Measurements from ENCODE around the gene EIF4G3. TPM values are rescaled to one million over a fixed set of nuclear protein-coding genes. Genes with fewer than 3 reads are reported as not detected.

The EIF4G3 gene
- total and polyA plus RNA-seq, 9 of the 15 experiments (the other 6 are each of a cell fraction or from before 2014, with no cell fraction given), result 6.7 to 40.5 (median 32.1) TPM

DNA sequence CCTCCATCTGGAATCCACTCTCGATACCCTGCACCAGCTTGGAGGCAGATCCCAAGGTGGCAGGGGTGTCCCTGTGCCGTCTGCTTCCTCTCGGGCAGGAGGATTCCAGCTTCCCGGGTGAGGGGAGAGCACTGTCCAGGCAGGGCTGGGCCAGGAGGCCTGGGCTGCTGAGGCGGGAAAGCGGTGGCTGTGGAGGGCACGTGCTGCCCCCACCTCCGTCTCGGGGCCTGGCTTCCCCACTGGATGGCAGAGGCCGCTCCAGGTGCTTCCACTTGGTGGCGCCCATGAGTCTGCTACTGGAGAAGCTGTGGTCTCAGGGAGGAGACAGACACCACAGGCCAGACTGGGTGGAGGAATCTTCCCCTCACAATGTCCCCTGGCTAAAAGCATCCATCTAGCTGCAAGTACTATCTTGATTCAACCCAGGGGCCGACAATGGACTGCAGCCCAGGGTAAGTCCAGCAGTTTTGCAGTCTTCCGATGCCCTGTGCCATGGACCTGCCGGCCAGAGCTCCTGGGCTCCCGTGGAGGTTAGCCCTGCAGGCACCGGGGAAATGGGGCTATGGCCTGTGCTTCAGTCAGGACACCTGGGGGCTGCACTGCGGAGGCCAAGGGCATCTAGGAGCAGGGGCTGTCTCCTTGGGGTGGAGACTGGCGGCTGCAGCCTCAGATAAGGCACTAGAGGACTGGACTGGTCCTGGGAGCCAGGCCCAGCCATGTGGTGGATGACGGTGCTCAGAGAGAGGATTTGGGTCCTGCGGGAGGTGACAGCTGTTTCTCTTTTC, 41.3 kb upstream of the EIF4G3 start (continued):
- TF ChIP-seq, protein P1, sequence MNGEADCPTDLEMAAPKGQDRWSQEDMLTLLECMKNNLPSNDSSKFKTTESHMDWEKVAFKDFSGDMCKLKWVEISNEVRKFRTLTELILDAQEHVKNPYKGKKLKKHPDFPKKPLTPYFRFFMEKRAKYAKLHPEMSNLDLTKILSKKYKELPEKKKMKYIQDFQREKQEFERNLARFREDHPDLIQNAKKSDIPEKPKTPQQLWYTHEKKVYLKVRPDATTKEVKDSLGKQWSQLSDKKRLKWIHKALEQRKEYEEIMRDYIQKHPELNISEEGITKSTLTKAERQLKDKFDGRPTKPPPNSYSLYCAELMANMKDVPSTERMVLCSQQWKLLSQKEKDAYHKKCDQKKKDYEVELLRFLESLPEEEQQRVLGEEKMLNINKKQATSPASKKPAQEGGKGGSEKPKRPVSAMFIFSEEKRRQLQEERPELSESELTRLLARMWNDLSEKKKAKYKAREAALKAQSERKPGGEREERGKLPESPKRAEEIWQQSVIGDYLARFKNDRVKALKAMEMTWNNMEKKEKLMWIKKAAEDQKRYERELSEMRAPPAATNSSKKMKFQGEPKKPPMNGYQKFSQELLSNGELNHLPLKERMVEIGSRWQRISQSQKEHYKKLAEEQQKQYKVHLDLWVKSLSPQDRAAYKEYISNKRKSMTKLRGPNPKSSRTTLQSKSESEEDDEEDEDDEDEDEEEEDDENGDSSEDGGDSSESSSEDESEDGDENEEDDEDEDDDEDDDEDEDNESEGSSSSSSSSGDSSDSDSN (IDR thresholded peaks at IDR 0.05; ENCODE audit: borderline replicate concordance in 1 of 2, low read depth in 2 of 2, low read length in 2 of 2), result 0 out of 4 replicates have a peak, but pooled peaks of 1 of the 2 experiments have one; percentile 20
- TF ChIP-seq SP2 (IDR thresholded peaks at IDR 0.05; ENCODE audit: extremely low read depth, low read depth, low read length, poor library complexity, severe bottlenecking), result no peak
- no peak for TF ChIP-seq KHSRP (IDR thresholded peaks at IDR 0.05)
- no peak for TF ChIP-seq ARNT (IDR thresholded peaks at IDR 0.05)
- peak in 1 of 2 experiments; percentile 14; a peak in 1 of 4 replicates for TF ChIP-seq KDM1A (IDR thresholded peaks at IDR 0.05)
- TF ChIP-seq, protein P2, sequence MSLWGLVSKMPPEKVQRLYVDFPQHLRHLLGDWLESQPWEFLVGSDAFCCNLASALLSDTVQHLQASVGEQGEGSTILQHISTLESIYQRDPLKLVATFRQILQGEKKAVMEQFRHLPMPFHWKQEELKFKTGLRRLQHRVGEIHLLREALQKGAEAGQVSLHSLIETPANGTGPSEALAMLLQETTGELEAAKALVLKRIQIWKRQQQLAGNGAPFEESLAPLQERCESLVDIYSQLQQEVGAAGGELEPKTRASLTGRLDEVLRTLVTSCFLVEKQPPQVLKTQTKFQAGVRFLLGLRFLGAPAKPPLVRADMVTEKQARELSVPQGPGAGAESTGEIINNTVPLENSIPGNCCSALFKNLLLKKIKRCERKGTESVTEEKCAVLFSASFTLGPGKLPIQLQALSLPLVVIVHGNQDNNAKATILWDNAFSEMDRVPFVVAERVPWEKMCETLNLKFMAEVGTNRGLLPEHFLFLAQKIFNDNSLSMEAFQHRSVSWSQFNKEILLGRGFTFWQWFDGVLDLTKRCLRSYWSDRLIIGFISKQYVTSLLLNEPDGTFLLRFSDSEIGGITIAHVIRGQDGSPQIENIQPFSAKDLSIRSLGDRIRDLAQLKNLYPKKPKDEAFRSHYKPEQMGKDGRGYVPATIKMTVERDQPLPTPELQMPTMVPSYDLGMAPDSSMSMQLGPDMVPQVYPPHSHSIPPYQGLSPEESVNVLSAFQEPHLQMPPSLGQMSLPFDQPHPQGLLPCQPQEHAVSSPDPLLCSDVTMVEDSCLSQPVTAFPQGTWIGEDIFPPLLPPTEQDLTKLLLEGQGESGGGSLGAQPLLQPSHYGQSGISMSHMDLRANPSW (CRISPR knock-in tag; IDR thresholded peaks at IDR 0.05), result no peak
- no peak for TF ChIP-seq TAF1 (IDR thresholded peaks at IDR 0.05; ENCODE audit: control insufficient read depth, extremely low read depth, insufficient read depth, low read length, severe bottlenecking)
- TF ChIP-seq U2AF2 (optimal IDR thresholded peaks at IDR 0.05; ENCODE audit: low read depth, low read length), result no peak
- TF ChIP-seq KDM2B (CRISPR knock-in tag; IDR thresholded peaks at IDR 0.05), result no peak
- TF ChIP-seq CHD4 (IDR thresholded peaks at IDR 0.05; ENCODE audit: insufficient read depth, insufficient replicate concordance, low read depth, low read length, poor library complexity, severe bottlenecking), result no peak
- peak; percentile 60 for TF ChIP-seq MTA2 (IDR thresholded peaks at IDR 0.05; ENCODE audit: low read depth)
- TF ChIP-seq RAD21 (CRISPR knock-in tag; conservative IDR thresholded peaks at IDR 0.05 in 1 of 2, IDR thresholded peaks at IDR 0.05 in 1 of 2), result peak in 1 of 2 experiments; percentile 50; a peak in 2 of 4 replicates
- TF ChIP-seq, protein P3, sequence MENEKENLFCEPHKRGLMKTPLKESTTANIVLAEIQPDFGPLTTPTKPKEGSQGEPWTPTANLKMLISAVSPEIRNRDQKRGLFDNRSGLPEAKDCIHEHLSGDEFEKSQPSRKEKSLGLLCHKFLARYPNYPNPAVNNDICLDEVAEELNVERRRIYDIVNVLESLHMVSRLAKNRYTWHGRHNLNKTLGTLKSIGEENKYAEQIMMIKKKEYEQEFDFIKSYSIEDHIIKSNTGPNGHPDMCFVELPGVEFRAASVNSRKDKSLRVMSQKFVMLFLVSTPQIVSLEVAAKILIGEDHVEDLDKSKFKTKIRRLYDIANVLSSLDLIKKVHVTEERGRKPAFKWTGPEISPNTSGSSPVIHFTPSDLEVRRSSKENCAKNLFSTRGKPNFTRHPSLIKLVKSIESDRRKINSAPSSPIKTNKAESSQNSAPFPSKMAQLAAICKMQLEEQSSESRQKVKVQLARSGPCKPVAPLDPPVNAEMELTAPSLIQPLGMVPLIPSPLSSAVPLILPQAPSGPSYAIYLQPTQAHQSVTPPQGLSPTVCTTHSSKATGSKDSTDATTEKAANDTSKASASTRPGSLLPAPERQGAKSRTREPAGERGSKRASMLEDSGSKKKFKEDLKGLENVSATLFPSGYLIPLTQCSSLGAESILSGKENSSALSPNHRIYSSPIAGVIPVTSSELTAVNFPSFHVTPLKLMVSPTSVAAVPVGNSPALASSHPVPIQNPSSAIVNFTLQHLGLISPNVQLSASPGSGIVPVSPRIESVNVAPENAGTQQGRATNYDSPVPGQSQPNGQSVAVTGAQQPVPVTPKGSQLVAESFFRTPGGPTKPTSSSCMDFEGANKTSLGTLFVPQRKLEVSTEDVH (IDR thresholded peaks at IDR 0.05; ENCODE audit: low read depth, partially characterized antibody), result no peak
- no peak for TF ChIP-seq MAFK (IDR thresholded peaks at IDR 0.05; ENCODE audit: low read length)
- TF ChIP-seq, protein P4, sequence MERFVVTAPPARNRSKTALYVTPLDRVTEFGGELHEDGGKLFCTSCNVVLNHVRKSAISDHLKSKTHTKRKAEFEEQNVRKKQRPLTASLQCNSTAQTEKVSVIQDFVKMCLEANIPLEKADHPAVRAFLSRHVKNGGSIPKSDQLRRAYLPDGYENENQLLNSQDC (CRISPR knock-in tag; IDR thresholded peaks at IDR 0.05), result no peak
- TF ChIP-seq ARID1B (IDR thresholded peaks at IDR 0.05), result peak; percentile 76
- TF ChIP-seq ESRRB (CRISPR knock-in tag; IDR thresholded peaks at IDR 0.05; ENCODE audit: borderline replicate concordance), result no peak
- no peak for TF ChIP-seq ZKSCAN8 (CRISPR knock-in tag; IDR thresholded peaks at IDR 0.05)

Measured in K562 (cell line).